ENCODE results near the gene FGD6. TPM values are rescaled to one million over a fixed set of nuclear protein-coding genes. Genes with fewer than 3 reads are reported as not detected.

FGD6 gene
- total and polyA plus RNA-seq, 2 donors (not counting 1 experiment from before 2014, with no cell fraction given): 3.3 to 4.7 TPM

DNA sequence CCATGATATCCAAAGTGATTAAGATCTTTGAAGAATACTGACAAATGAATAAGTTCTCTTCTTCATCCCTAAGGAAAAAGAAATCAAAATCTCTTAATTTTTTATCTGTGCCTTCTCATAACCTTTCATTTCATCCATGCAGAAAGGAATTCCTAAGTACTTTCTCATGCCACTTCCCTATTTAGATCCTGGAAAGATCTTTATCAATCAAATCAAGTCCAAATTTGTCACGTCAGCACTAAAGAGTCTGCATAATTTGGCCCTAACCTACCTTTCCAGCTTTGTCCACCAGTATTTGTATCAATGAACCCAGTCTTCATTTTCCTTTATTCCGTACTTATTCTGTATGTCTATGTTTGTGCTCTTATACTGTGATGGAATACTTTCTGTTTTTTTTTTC is 41.5 kb upstream of the FGD6 start:
- Histone ChIP-seq H3K9ac (ENCODE audit: insufficient read depth, low read length) (no peak overlapping the region), H3K27me3 (ENCODE audit: control insufficient read depth, insufficient read depth, low read length) (no peaks in the 10 kb centered on the region), H3K79me2 (ENCODE audit: control insufficient read depth, insufficient read depth, low read length) (no peaks in the 10 kb centered on the region), H3K36me3 (ENCODE audit: control insufficient read depth, insufficient read depth, low read length) (no peaks in the 10 kb centered on the region), H4K20me1 (ENCODE audit: control insufficient read depth, extremely low read depth, insufficient read depth, low read length) (peaks cover 1% of the 10 kb centered on the region), H3K9me3 (ENCODE audit: control insufficient read depth, insufficient read depth, low read depth, low read length) (no peaks in the 10 kb centered on the region), H2AFZ (ENCODE audit: low read length) (no peak overlapping the region), H3K4me1 (ENCODE audit: control insufficient read depth, extremely low read depth, insufficient read depth, low read length) (peaks cover 2% of the 10 kb centered on the region), H3K4me3 (replicated peaks in 1 of 4; ENCODE audit: control extremely low read depth in 1 of 4, insufficient read depth in 1 of 4, low read depth in 3 of 4, low read length in 4 of 4) (no peak overlapping the region), H3K27ac (ENCODE audit: insufficient read depth, low read length) (no peak overlapping the region), H3K4me2 (ENCODE audit: extremely low read depth, insufficient read depth, low read length) (no peak overlapping the region)
- no peak for TF ChIP-seq EZH2 (IDR thresholded peaks at IDR 0.05; ENCODE audit: low read length, missing control alignments)
- TF ChIP-seq, protein P1, sequence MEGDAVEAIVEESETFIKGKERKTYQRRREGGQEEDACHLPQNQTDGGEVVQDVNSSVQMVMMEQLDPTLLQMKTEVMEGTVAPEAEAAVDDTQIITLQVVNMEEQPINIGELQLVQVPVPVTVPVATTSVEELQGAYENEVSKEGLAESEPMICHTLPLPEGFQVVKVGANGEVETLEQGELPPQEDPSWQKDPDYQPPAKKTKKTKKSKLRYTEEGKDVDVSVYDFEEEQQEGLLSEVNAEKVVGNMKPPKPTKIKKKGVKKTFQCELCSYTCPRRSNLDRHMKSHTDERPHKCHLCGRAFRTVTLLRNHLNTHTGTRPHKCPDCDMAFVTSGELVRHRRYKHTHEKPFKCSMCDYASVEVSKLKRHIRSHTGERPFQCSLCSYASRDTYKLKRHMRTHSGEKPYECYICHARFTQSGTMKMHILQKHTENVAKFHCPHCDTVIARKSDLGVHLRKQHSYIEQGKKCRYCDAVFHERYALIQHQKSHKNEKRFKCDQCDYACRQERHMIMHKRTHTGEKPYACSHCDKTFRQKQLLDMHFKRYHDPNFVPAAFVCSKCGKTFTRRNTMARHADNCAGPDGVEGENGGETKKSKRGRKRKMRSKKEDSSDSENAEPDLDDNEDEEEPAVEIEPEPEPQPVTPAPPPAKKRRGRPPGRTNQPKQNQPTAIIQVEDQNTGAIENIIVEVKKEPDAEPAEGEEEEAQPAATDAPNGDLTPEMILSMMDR (conservative IDR thresholded peaks at IDR 0.05 in 1 of 2, IDR thresholded peaks at IDR 0.05 in 1 of 2; ENCODE audit: low read depth in 1 of 2, low read length in 2 of 2): no peak
- DNase-seq (ENCODE audit: low read depth in 2 of 2): no peak

DNA sequence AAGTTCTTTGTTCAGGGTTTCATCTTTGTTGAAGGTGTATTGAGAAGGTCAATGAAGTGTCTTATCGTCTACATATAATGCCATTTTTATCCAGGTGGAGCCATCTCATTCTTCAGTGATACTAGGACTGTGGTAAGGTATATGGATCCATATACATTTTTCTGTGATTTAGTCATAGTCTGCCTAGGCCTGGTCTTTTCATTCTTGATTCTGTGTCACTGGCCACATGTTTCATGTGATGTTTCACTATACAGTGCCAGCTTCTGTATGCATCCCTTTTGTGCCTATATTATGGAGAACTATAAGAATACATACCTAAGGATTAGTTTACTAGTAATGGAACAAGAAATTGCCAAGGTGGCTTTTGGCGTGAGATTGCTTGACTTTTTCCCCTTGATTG is 40.9 kb upstream of the FGD6 start:
- no peaks in the 10 kb centered on the region for H3K27me3 ChIP-seq (ENCODE audit: control insufficient read depth, insufficient read depth, low read length)
- peak in 1 of 2 donors; percentile 26 for DNase-seq (ENCODE audit: low read depth in 2 of 2)
- H2AFZ ChIP-seq (ENCODE audit: low read length): no peak overlapping the region
- H4K20me1 ChIP-seq (ENCODE audit: control insufficient read depth, extremely low read depth, insufficient read depth, low read length): peaks cover 1% of the 10 kb centered on the region
- peaks cover 2% of the 10 kb centered on the region for H3K4me1 ChIP-seq (ENCODE audit: control insufficient read depth, extremely low read depth, insufficient read depth, low read length)
- H3K9me3 ChIP-seq (ENCODE audit: control insufficient read depth, insufficient read depth, low read depth, low read length): no peaks in the 10 kb centered on the region
- H3K4me3 ChIP-seq (replicated peaks in 1 of 4; ENCODE audit: control extremely low read depth in 1 of 4, insufficient read depth in 1 of 4, low read depth in 3 of 4, low read length in 4 of 4): no peak overlapping the region
- no peak overlapping the region for H3K9ac ChIP-seq (ENCODE audit: insufficient read depth, low read length)
- TF ChIP-seq, protein P1 (conservative IDR thresholded peaks at IDR 0.05 in 1 of 2, IDR thresholded peaks at IDR 0.05 in 1 of 2; ENCODE audit: low read depth in 1 of 2, low read length in 2 of 2): no peak
- no peak overlapping the region for H3K4me2 ChIP-seq (ENCODE audit: extremely low read depth, insufficient read depth, low read length)
- no peak overlapping the region for H3K27ac ChIP-seq (ENCODE audit: insufficient read depth, low read length)
- H3K36me3 ChIP-seq (ENCODE audit: control insufficient read depth, insufficient read depth, low read length): peaks cover 2% of the 10 kb centered on the region
- H3K79me2 ChIP-seq (ENCODE audit: control insufficient read depth, insufficient read depth, low read length): no peaks in the 10 kb centered on the region

DNA sequence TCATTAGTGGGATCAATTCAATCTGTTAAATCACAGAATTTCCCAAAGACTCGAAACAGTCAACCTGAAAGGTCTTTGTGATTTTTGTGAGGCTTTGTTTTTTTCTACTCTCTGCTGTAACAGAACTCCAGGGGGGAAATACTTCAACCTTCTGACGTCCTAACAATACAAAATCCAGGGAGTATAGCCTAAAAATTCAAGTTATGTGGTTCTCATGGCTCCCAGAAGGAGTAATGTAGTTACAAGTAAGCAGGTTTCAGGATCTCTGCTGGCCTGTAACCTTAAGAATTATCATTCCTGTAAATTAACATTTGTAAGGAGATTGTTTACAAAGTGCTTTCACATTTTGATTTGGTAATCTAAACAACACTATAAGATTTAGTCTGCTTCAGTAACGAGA is 40.3 kb upstream of the FGD6 start:
- H3K36me3 ChIP-seq (ENCODE audit: control insufficient read depth, insufficient read depth, low read length): peaks cover 2% of the 10 kb centered on the region
- H3K79me2 ChIP-seq (ENCODE audit: control insufficient read depth, insufficient read depth, low read length): no peaks in the 10 kb centered on the region
- no peaks in the 10 kb centered on the region for H3K9me3 ChIP-seq (ENCODE audit: control insufficient read depth, insufficient read depth, low read depth, low read length)
- no peak overlapping the region for H3K9ac ChIP-seq (ENCODE audit: insufficient read depth, low read length)
- TF ChIP-seq, protein P1 (conservative IDR thresholded peaks at IDR 0.05 in 1 of 2, IDR thresholded peaks at IDR 0.05 in 1 of 2; ENCODE audit: low read depth in 1 of 2, low read length in 2 of 2): no peak
- no peak for TF ChIP-seq EZH2 (IDR thresholded peaks at IDR 0.05; ENCODE audit: low read length, missing control alignments)
- no peak overlapping the region for H3K4me3 ChIP-seq (replicated peaks in 1 of 4; ENCODE audit: control extremely low read depth in 1 of 4, insufficient read depth in 1 of 4, low read depth in 3 of 4, low read length in 4 of 4)
- no peaks in the 10 kb centered on the region for H3K27me3 ChIP-seq (ENCODE audit: control insufficient read depth, insufficient read depth, low read length)
- DNase-seq (ENCODE audit: low read depth in 2 of 2): no peak
- no peak overlapping the region for H3K27ac ChIP-seq (ENCODE audit: insufficient read depth, low read length)
- H3K4me1 ChIP-seq (ENCODE audit: control insufficient read depth, extremely low read depth, insufficient read depth, low read length): peaks cover 2% of the 10 kb centered on the region
- H3K4me2 ChIP-seq (ENCODE audit: extremely low read depth, insufficient read depth, low read length): no peak overlapping the region
- H2AFZ ChIP-seq (ENCODE audit: low read length): no peak overlapping the region
- peaks cover 1% of the 10 kb centered on the region for H4K20me1 ChIP-seq (ENCODE audit: control insufficient read depth, extremely low read depth, insufficient read depth, low read length)

All from fibroblast of lung (primary cell).